LNCAP (cell line): ENCODE results near the gene NVL.

Source experiments
- TF ChIP-seq, protein P1 (sequence below): fragments of 450-650 bp; IDR thresholded peaks from 2 replicates; pipeline ENCODE4 v1.5.1; 2017; ENCODE audit warnings: mild to moderate bottlenecking

Gene NVL

DNA sequence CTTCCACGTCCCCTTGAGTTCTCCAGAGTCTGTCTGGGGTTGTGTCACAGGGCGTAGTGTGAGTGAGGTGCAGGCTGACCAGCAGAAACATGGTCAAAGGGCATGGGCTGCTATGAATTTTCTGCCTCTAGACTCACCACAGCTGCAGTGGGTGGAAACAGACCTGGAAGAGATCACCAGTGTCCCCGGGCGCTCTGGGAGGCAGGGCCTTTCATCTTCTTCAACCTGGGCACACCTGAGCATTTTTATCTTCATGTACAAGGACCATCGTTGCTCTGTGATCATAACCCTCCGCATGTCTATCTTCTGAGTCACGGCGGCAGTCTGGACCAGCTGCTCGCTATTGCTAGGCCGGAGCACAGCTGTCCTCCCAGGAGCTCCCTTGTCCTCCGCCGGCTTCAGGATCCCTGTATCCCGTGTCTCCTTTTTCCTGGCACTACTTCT, 117.3 kb downstream of the NVL start:
- TF ChIP-seq, protein P1, sequence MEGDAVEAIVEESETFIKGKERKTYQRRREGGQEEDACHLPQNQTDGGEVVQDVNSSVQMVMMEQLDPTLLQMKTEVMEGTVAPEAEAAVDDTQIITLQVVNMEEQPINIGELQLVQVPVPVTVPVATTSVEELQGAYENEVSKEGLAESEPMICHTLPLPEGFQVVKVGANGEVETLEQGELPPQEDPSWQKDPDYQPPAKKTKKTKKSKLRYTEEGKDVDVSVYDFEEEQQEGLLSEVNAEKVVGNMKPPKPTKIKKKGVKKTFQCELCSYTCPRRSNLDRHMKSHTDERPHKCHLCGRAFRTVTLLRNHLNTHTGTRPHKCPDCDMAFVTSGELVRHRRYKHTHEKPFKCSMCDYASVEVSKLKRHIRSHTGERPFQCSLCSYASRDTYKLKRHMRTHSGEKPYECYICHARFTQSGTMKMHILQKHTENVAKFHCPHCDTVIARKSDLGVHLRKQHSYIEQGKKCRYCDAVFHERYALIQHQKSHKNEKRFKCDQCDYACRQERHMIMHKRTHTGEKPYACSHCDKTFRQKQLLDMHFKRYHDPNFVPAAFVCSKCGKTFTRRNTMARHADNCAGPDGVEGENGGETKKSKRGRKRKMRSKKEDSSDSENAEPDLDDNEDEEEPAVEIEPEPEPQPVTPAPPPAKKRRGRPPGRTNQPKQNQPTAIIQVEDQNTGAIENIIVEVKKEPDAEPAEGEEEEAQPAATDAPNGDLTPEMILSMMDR: no peak

GRCh38 chr1:224211206-224211962, 118.6 kb downstream of the NVL start:
- TF ChIP-seq, protein P1: no peak

DNA sequence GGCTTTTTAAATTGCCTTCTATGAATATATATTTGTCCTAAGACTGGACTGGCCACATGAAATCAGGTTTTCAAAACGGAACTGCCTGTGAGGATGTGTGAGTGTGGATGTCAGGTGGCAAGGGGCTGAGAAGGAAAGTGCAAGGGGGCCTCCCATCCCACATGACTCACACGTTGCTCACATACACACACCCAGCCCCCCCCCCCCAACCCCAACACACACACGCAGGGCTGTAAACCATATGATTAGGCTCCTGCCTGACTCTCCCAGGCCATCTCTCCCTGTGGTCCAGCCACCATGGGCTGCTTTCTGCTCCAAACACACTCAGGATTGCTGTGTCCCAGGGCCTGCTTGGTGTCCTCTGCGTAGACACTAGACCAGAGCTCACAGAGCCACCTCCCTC, 124.5 kb downstream of the NVL start:
- TF ChIP-seq, protein P1: no peak

DNA sequence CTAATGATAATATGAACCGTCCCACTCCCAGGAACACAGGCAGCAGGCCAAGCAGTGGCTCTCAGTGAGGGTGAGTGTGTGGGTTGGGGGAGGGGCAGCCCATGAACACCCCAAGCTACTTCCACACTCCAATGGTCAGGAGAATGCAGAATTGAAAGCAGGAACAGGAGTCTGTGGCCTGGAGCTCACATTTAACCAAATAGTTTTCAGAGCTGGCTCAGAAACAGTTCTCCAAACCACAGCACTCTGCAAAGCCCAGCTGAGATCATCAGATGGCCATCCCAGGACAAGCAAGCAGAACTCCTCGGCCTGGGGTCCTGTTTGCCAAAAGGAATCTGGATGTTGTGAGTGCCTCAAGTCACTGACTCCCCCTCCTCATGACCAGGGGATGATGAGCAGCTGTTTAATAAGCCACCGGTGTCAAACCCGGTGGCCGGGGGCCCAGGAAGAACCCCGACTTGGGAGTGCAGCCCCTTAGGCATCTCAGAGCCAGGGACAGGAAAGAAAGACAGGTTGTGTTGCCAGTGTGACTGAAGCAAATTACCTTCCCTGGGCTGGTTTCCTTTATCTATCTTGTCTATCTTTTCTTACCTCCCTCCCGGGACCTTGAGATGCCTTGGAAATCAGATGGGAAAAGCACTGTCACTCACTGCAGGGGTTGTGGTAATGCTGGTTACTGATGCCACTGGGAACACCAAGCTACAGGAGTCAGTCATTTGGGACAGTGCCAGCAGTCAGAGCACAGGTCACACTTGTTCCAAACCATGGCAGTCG, 126.5 kb downstream of the NVL start:
- TF ChIP-seq, protein P1: no peak

GRCh38 chr1:224201853-224202252, 128.1 kb downstream of the NVL start:
- TF ChIP-seq, protein P1: no peak

- TF ChIP-seq, protein P1: no peak
These were observed 128.6 kb downstream of the NVL start for GRCh38 chr1:224201383-224201782.

DNA sequence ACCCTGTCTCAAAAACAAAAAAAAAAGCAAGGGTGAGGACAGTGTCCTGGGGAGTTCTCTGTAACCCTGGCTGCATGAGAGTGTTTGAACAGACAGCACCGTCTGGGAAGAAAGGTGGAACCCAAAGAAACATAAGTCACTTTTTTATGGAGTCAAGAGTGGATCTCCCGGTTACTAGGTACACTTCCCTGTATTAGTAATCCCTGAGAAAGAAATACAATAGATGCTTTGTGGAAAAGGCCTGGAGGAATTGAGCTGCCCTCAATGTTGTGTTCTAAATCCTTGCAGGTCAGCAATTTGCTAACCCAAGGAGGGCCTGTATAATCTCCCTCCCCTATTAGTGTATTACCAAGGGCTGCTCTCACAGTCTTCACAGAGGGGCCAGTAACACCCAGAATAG, 130.3 kb downstream of the NVL start:
- TF ChIP-seq, protein P1: no peak
